Measurements from ENCODE around the gene SCGB3A1. TPM values are rescaled to one million over a fixed set of nuclear protein-coding genes. Genes with fewer than 3 reads are reported as not detected.
A peak's percentile ranks its signal among the peaks of the same experiment; 100 is the strongest.

Gene SCGB3A1
- total and polyA plus RNA-seq, 12 donors = 1.2 to 10.4 (median 1.6) TPM; not detected in 4

DNA sequence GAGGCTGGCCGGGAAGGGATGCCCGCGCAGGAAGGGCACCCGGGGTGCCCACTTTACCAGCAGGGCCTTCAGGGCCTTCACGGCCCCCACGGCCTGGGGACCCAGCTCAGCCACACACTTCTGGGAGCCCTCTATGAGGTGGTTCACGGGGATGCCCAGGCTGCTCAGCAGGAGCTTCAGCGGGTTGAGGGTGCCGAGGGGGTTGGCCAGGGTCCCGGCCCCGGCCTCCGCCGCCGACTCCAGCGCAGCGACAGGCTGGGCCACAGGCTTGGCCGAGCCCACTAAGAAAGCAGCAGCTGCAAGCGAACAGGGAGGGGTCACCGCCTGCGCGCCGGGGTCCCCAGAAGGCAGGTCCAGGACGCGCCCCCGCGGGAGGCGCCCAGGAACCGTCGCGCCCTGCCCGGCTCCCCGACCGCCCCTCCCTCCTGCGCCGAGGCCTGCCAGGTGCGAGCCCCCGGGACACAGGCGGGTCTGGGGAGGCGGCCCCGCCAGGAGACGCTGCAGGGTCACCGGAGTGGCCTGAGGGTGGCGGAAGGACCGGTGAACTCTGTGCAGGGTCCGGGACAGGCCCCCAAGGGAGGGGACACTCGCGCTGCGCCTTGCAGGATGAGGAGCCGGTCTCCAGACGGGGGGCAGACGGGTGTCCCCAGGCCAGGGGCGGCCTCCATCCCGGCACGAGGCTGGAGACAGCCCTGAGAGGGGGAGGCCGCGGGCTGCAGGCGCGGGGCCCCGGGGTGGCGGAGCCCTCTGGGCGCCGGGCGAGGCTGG, 572 bp downstream of the SCGB3A1 start:
- Histone ChIP-seq H3K9me3 (replicated peaks in 1 of 3) (no peaks in the 10 kb centered on the region), H3K4me3 (peak overlapping the region in 1 of 4 donors; percentile 29), H3K27me3 (peaks cover 40% of the 10 kb centered on the region), H3K27ac (no peak overlapping the region), H3K4me1 (replicated peaks in 1 of 2) (peaks cover 0 to 16% of the 10 kb centered on the region in 2 donors), H3K36me3 (replicated peaks in 1 of 2) (no peaks in the 10 kb centered on the region)
- DNase-seq = no peak
- TF ChIP-seq POLR2A (IDR thresholded peaks at IDR 0.05) = no peak
- TF ChIP-seq CTCF (IDR thresholded peaks at IDR 0.05) = no peak
- intact Hi-C loops (cut with DNase I) = loop anchor here in 1 of 2 donors (10.0 kb wide), 1 partner anchor 106 kb away; no protein-coding TSS in a partner anchor
- 1 to 10% (median 2%) methylated on average over 2 to 63 of the region's 63 CpGs for WGBS, 4 donors

- no peak overlapping the region for H3K4me3 ChIP-seq
- peaks cover 0 to 16% of the 10 kb centered on the region in 2 donors for H3K4me1 ChIP-seq (replicated peaks in 1 of 2)
- H3K27me3 ChIP-seq = peaks cover 40% of the 10 kb centered on the region
- H3K27ac ChIP-seq = no peak overlapping the region
- no peaks in the 10 kb centered on the region for H3K36me3 ChIP-seq (replicated peaks in 1 of 2)
- peaks cover 0 to 3% (median 0%) of the 10 kb centered on the region in 3 donors for H3K9me3 ChIP-seq (replicated peaks in 1 of 3)
- DNase-seq = no peak
- TF ChIP-seq CTCF (IDR thresholded peaks at IDR 0.05) = no peak
- TF ChIP-seq POLR2A (IDR thresholded peaks at IDR 0.05) = no peak
- WGBS, 4 donors = 4 to 11% (median 7%) methylated on average over 9 to 44 of the region's 44 CpGs
- intact Hi-C loops (cut with DNase I) = loop anchor here in 1 of 2 donors (10.0 kb wide), 1 partner anchor 105 kb away; no protein-coding TSS in a partner anchor
Measured at GRCh38 chr5:180589771-180590542, 1.3 kb downstream of the SCGB3A1 start.

DNA sequence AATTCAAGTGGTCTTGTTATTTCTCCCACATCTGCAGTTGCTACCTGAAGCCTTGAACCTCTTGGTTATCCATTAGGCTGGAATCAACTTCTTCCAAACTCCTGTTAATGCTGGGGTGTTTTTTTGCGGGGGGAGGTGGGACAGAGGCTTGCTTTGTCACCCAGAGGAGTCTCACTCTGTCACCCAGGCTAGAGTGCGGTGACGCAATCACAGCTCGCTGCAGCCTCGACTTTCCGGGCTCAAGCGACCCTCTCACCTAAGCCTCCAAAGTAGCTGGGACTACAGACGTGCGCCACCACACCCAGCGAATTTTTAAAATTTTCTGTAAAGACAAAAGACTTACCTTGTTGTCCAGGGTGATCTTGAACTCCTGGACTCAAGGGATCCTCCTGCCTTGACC, 4.4 kb downstream of the SCGB3A1 start:
- DNase-seq = no peak
- Histone ChIP-seq H3K27ac (no peak overlapping the region), H3K4me3 (no peak overlapping the region), H3K36me3 (replicated peaks in 1 of 2) (no peaks in the 10 kb centered on the region), H3K27me3 (peaks cover 24% of the 10 kb centered on the region), H3K4me1 (replicated peaks in 1 of 2) (peaks cover 0 to 16% of the 10 kb centered on the region in 2 donors), H3K9me3 (replicated peaks in 1 of 3) (peaks cover 0 to 4% (median 0%) of the 10 kb centered on the region in 3 donors)
- intact Hi-C loops (cut with DNase I) = no loop called here
- no peak for TF ChIP-seq CTCF (IDR thresholded peaks at IDR 0.05)
- no peak for TF ChIP-seq POLR2A (IDR thresholded peaks at IDR 0.05)
- WGBS, 4 donors = 83 to 100% (median 93%) methylated on average over 1 to 10 of the region's 10 CpGs

- no peak for DNase-seq
- intact Hi-C loops (cut with DNase I) = no loop called here
- no peak overlapping the region for H3K4me3 ChIP-seq
- peaks cover 0 to 11% of the 10 kb centered on the region in 2 donors for H3K4me1 ChIP-seq (replicated peaks in 1 of 2)
- peaks cover 0 to 4% (median 0%) of the 10 kb centered on the region in 3 donors for H3K9me3 ChIP-seq (replicated peaks in 1 of 3)
- no peak overlapping the region for H3K27ac ChIP-seq
- no peaks in the 10 kb centered on the region for H3K36me3 ChIP-seq (replicated peaks in 1 of 2)
- TF ChIP-seq POLR2A (IDR thresholded peaks at IDR 0.05) (no peak), CTCF (IDR thresholded peaks at IDR 0.05) (no peak)
- WGBS, 4 donors = 77 to 86% (median 81%) methylated on average over 3 of the region's 3 CpGs
- H3K27me3 ChIP-seq = peaks cover 19% of the 10 kb centered on the region
Measured at GRCh38 chr5:180586204-180586603, 5.1 kb downstream of the SCGB3A1 start.
